ENCODE measurements around the gene NR5A2.

The NR5A2 gene

GRCh38 chr1:200073286-200073637 is 45.8 kb downstream of the NR5A2 start:
- H3K27me3 ChIP-seq (ENCODE audit: insufficient read depth, low read length, poor library complexity, severe bottlenecking): no peaks in the 10 kb centered on the region
- no peaks in the 10 kb centered on the region for H3F3A ChIP-seq (ENCODE audit: low read depth)
- H3K4me1 ChIP-seq (ENCODE audit: insufficient read depth, low read length, poor library complexity, severe bottlenecking): no peaks in the 10 kb centered on the region
- no peak overlapping the region for H3K9ac ChIP-seq (ENCODE audit: low read depth, low read length, poor library complexity, severe bottlenecking)
- H3K79me2 ChIP-seq (ENCODE audit: insufficient read depth, low read length): no peaks in the 10 kb centered on the region
- H3K4me2 ChIP-seq (ENCODE audit: low read depth, low read length, poor library complexity, severe bottlenecking): no peak overlapping the region
- no peaks in the 10 kb centered on the region for H3K9me3 ChIP-seq (ENCODE audit: insufficient read depth, low read depth, low read length)
- H4K20me1 ChIP-seq (ENCODE audit: insufficient read depth, low read length, poor library complexity, severe bottlenecking): no peaks in the 10 kb centered on the region
- TF ChIP-seq, protein P1, sequence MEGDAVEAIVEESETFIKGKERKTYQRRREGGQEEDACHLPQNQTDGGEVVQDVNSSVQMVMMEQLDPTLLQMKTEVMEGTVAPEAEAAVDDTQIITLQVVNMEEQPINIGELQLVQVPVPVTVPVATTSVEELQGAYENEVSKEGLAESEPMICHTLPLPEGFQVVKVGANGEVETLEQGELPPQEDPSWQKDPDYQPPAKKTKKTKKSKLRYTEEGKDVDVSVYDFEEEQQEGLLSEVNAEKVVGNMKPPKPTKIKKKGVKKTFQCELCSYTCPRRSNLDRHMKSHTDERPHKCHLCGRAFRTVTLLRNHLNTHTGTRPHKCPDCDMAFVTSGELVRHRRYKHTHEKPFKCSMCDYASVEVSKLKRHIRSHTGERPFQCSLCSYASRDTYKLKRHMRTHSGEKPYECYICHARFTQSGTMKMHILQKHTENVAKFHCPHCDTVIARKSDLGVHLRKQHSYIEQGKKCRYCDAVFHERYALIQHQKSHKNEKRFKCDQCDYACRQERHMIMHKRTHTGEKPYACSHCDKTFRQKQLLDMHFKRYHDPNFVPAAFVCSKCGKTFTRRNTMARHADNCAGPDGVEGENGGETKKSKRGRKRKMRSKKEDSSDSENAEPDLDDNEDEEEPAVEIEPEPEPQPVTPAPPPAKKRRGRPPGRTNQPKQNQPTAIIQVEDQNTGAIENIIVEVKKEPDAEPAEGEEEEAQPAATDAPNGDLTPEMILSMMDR (conservative IDR thresholded peaks at IDR 0.05; ENCODE audit: low read length): no peak
- no peak for TF ChIP-seq EZH2phosphoT487 (IDR thresholded peaks at IDR 0.05; ENCODE audit: borderline replicate concordance)
- no peak overlapping the region for H3K4me3 ChIP-seq (ENCODE audit: low read length, poor library complexity, severe bottlenecking)
- H2AFZ ChIP-seq (ENCODE audit: low read length): no peak overlapping the region
- H3K9me2 ChIP-seq (replicated peaks; ENCODE audit: low read depth, low read length): no peaks in the 10 kb centered on the region
- no peaks in the 10 kb centered on the region for H3K36me3 ChIP-seq (ENCODE audit: insufficient read depth, low read length)

- Histone ChIP-seq H2AFZ (ENCODE audit: low read length) (no peak overlapping the region), H3K27me3 (ENCODE audit: insufficient read depth, low read length, poor library complexity, severe bottlenecking) (no peaks in the 10 kb centered on the region), H3K9me2 (replicated peaks; ENCODE audit: low read depth, low read length) (no peaks in the 10 kb centered on the region), H4K20me1 (ENCODE audit: insufficient read depth, low read length, poor library complexity, severe bottlenecking) (no peaks in the 10 kb centered on the region), H3K4me3 (ENCODE audit: low read length, poor library complexity, severe bottlenecking) (no peak overlapping the region), H3K4me2 (ENCODE audit: low read depth, low read length, poor library complexity, severe bottlenecking) (no peak overlapping the region), H3K9ac (ENCODE audit: low read depth, low read length, poor library complexity, severe bottlenecking) (no peak overlapping the region), H3F3A (ENCODE audit: low read depth) (no peaks in the 10 kb centered on the region), H3K36me3 (ENCODE audit: insufficient read depth, low read length) (no peaks in the 10 kb centered on the region), H3K4me1 (ENCODE audit: insufficient read depth, low read length, poor library complexity, severe bottlenecking) (no peaks in the 10 kb centered on the region), H3K79me2 (ENCODE audit: insufficient read depth, low read length) (no peaks in the 10 kb centered on the region), H3K9me3 (ENCODE audit: insufficient read depth, low read depth, low read length) (no peaks in the 10 kb centered on the region)
- TF ChIP-seq, protein P1 (conservative IDR thresholded peaks at IDR 0.05; ENCODE audit: low read length): no peak
- TF ChIP-seq EZH2phosphoT487 (IDR thresholded peaks at IDR 0.05; ENCODE audit: borderline replicate concordance): no peak
Measured at GRCh38 chr1:200075522-200075921, 48.0 kb downstream of the NR5A2 start.

DNA sequence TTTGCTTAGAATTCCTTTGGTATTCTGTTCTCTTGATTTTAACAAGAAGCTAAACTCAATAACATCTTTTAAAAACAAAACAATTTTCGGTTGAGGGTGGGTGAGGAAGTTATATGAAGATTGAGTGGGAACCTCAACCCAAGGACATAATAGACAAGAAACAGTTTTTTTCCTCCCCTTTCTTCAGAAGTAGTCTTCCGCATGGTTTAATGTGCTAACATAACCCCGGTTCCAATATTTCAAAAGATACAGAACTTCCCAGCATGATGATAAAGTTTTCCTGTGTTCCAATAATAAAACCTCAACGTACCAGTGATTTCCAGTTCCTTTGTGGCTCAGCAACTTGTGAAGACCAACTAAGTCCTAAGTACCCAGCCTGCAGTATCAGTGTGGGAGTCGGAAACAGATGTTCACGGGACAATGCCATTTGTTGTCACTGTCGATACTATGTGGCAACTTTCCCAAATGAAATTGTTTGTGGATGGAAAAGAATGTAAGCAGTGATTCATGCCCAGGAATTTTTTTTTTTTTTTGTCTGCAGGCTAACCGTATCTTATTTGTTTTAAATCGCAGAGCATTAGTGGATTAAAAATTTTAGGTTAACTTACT is 48.5 kb downstream of the NR5A2 start:
- Histone ChIP-seq H3K4me2 (ENCODE audit: low read depth, low read length, poor library complexity, severe bottlenecking) (no peak overlapping the region), H3K9me3 (ENCODE audit: insufficient read depth, low read depth, low read length) (no peaks in the 10 kb centered on the region), H3K9ac (ENCODE audit: low read depth, low read length, poor library complexity, severe bottlenecking) (no peak overlapping the region), H3F3A (ENCODE audit: low read depth) (no peaks in the 10 kb centered on the region), H2AFZ (ENCODE audit: low read length) (no peak overlapping the region), H4K20me1 (ENCODE audit: insufficient read depth, low read length, poor library complexity, severe bottlenecking) (no peaks in the 10 kb centered on the region), H3K9me2 (replicated peaks; ENCODE audit: low read depth, low read length) (no peaks in the 10 kb centered on the region), H3K4me3 (ENCODE audit: low read length, poor library complexity, severe bottlenecking) (no peak overlapping the region), H3K27me3 (ENCODE audit: insufficient read depth, low read length, poor library complexity, severe bottlenecking) (no peaks in the 10 kb centered on the region), H3K36me3 (ENCODE audit: insufficient read depth, low read length) (no peaks in the 10 kb centered on the region), H3K79me2 (ENCODE audit: insufficient read depth, low read length) (no peaks in the 10 kb centered on the region), H3K4me1 (ENCODE audit: insufficient read depth, low read length, poor library complexity, severe bottlenecking) (no peaks in the 10 kb centered on the region)
- TF ChIP-seq EZH2phosphoT487 (IDR thresholded peaks at IDR 0.05; ENCODE audit: borderline replicate concordance): no peak
- TF ChIP-seq, protein P1 (conservative IDR thresholded peaks at IDR 0.05; ENCODE audit: low read length): no peak
